HEK293T (cell line): ENCODE results near the gene MUL1.

Experiments
- FOXM1 ChIP-seq: fragments of 450-650 bp; IDR thresholded peaks from 2 replicates; pipeline ENCODE4 v1.6.1; 2017; ENCODE audit warnings: mild to moderate bottlenecking, borderline replicate concordance
- LEF1 ChIP-seq: fragments of 450-650 bp; IDR thresholded peaks from 2 replicates; pipeline ENCODE4 v1.6.1; 2017; ENCODE audit warnings: mild to moderate bottlenecking, borderline replicate concordance
- NFRKB ChIP-seq: fragments of 450-650 bp; IDR thresholded peaks from 2 replicates; pipeline ENCODE4 v1.6.1; 2016; ENCODE audit warnings: mild to moderate bottlenecking, moderate library complexity
- SP1 ChIP-seq: fragments of 450-650 bp; IDR thresholded peaks from 2 replicates; pipeline ENCODE4 v1.6.1; 2017
- TARDBP ChIP-seq: fragments of 450-650 bp; IDR thresholded peaks from 2 replicates; pipeline ENCODE4 v1.6.1; 2016
- ZNF384 ChIP-seq: fragments of 450-650 bp; IDR thresholded peaks from 2 replicates; pipeline ENCODE4 v1.6.1; 2016

DNA sequence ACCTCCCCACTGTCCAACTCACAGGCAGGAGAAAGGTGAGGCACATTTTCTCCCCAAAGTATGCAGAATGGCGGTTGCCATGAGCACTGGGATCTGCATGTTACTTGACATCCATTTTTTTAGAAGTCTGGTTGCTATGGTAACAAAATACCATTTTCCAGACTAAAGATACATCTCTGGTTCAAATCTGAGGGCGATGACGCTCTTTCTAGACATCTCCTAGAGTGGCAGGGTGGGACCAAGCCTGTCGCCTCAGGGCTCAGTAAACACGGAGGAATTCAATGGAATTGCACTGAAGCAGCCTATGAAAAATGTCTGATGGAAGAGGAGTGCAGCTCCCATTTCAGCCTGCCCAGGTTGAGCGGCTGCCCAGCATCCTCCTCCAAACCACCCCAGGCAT lies 22.9 kb upstream of the MUL1 start:
- TF ChIP-seq FOXM1 (no peak), NFRKB (no peak), TARDBP (no peak), SP1 (no peak), LEF1 (no peak), ZNF384 (no peak)
